Endothelial cell of umbilical vein (primary cell): ENCODE results near the gene GHRHR. TPM values are rescaled to one million over a fixed set of nuclear protein-coding genes. Genes with fewer than 3 reads are reported as not detected.

ENCODE experiments used
- BruUV-seq: library from RNA; stranded (reverse); fragments of 400-500 nt; replicated peaks from 2 replicates; lab custom pipeline; 2021; lab: Mats Ljungman, UMichigan
- CTCF ChIA-PET: fragments of 300-600, 350-600 bp; sonication (Branson Sonifier 250); formaldehyde crosslinking; loops from one replicate; lab custom pipeline; 2021; ENCODE audit warnings: antibody characterized with exemption, inconsistent platforms; lab: Charles Lee
- POLR2A ChIA-PET: fragments of 300-600, 350-600 bp; sonication (Branson Sonifier 250); formaldehyde crosslinking; loops from one replicate; lab custom pipeline; 2021; ENCODE audit warnings: antibody characterized with exemption, inconsistent platforms; lab: Charles Lee
- DNase-seq: peaks from one replicate; pipeline ENCODE4 v3.0.0-alpha.2; 2011; ENCODE audit warnings: low read depth, low spot score
- FAIRE-seq: peaks from 2 replicates; lab custom pipeline; 2011; peaks lifted over from hg19 to GRCh38; lab: Jason Lieb, UNC
- H2AFZ ChIP-seq: 2 replicates; pipeline ENCODE4 v1.6.0; 2012; ENCODE audit warnings: low read depth, low read length, control low read depth, inconsistent platforms
- H3K27ac ChIP-seq: 2 replicates; pipeline ENCODE4 v1.5.1; 2011; ENCODE audit warnings: low read depth, mild to moderate bottlenecking, control low read depth, low read length, moderate library complexity; ENCODE audit not compliant: insufficient read depth
- H3K27me3 ChIP-seq, 2 experiments: 2 replicates each; pipeline versions ENCODE4 v1.6.0 to v1.6.1; 2011; ENCODE audit warnings: low read length in 2 of 2, mixed read lengths in 1 of 2; ENCODE audit not compliant: control insufficient read depth in 2 of 2, insufficient read depth in 2 of 2
- H3K36me3 ChIP-seq, 2 experiments: 2 replicates in 1 of 2; 3 replicates in 1 of 2; pipeline ENCODE4 v1.5.1; 2011; ENCODE audit warnings: low read length in 2 of 2, mild to moderate bottlenecking in 1 of 2, moderate library complexity in 1 of 2; ENCODE audit not compliant: control insufficient read depth in 2 of 2, insufficient read depth in 2 of 2; ENCODE audit errors: extremely low read depth in 1 of 2
- H3K4me1 ChIP-seq: 3 replicates; pipeline ENCODE4 v1.5.1; 2011; ENCODE audit warnings: mild to moderate bottlenecking, low read length; ENCODE audit not compliant: control insufficient read depth, insufficient read depth; ENCODE audit errors: extremely low read depth
- H3K4me2 ChIP-seq: 2 replicates; pipeline ENCODE4 v1.6.1; 2011; ENCODE audit warnings: low read length, control low read depth, mixed read lengths; ENCODE audit not compliant: insufficient read depth
- H3K4me3 ChIP-seq, 3 experiments: fragments of 200-600 bp in 1 of 3; sonication (generic), shearing (Covaris generic) in 1 of 3; replicated peaks in 1 of 3; 2 replicates each; pipeline ENCODE4 v1.5.1; 2011 to 2016; ENCODE audit warnings: control low read depth in 3 of 3, low read length in 3 of 3, mild to moderate bottlenecking in 2 of 3, inconsistent platforms in 1 of 3, low read depth in 1 of 3, moderate library complexity in 1 of 3; ENCODE audit not compliant: insufficient read depth in 1 of 3
- H3K79me2 ChIP-seq: 2 replicates; pipeline ENCODE4 v1.6.0; 2012; ENCODE audit warnings: low read length, inconsistent platforms; ENCODE audit not compliant: control insufficient read depth, insufficient read depth
- H3K9ac ChIP-seq: replicated peaks from 2 replicates; pipeline ENCODE3; 2011; ENCODE audit warnings: low read length, control low read depth; ENCODE audit not compliant: insufficient read depth; ENCODE audit errors: extremely low read depth
- H3K9me1 ChIP-seq: replicated peaks from 3 replicates; pipeline ENCODE4 v1.6.0; 2011; ENCODE audit warnings: mild to moderate bottlenecking, low read length; ENCODE audit not compliant: control insufficient read depth, insufficient read depth; ENCODE audit errors: extremely low read depth
- H3K9me3 ChIP-seq: replicated peaks from 2 replicates; pipeline ENCODE4 v1.5.1; 2012; ENCODE audit warnings: low read length, inconsistent platforms; ENCODE audit not compliant: control insufficient read depth, insufficient read depth
- H4K20me1 ChIP-seq: replicated peaks from 2 replicates; pipeline ENCODE3; 2011; ENCODE audit warnings: mild to moderate bottlenecking, low read length; ENCODE audit not compliant: control insufficient read depth, insufficient read depth; ENCODE audit errors: extremely low read depth
- EZH2 ChIP-seq: IDR thresholded peaks from 2 replicates; pipeline ENCODE4 v1.6.1; 2012; ENCODE audit warnings: borderline replicate concordance, low read depth, mild to moderate bottlenecking, moderate library complexity, low read length, inconsistent platforms; ENCODE audit not compliant: severe bottlenecking
- FOS ChIP-seq: IDR thresholded peaks from 2 replicates; pipeline ENCODE4 v1.6.1; 2011; ENCODE audit warnings: mild to moderate bottlenecking, low read length, moderate library complexity, borderline replicate concordance; ENCODE audit not compliant: insufficient read depth
- GATA2 ChIP-seq: IDR thresholded peaks from 2 replicates; pipeline ENCODE4 v1.7.0; 2011; ENCODE audit warnings: low read depth, mild to moderate bottlenecking, moderate library complexity, mixed read lengths, low read length; ENCODE audit not compliant: insufficient read length, insufficient read depth
- JUN ChIP-seq: IDR thresholded peaks from 2 replicates; pipeline ENCODE4 v1.6.1; 2011; ENCODE audit warnings: borderline replicate concordance, low read depth; ENCODE audit not compliant: insufficient read length, insufficient read depth
- MAX ChIP-seq: IDR thresholded peaks from 2 replicates; pipeline ENCODE4 v1.6.1; 2011; ENCODE audit not compliant: insufficient read depth, insufficient read length
- MYC ChIP-seq: IDR thresholded peaks from one replicate; pipeline ENCODE4 v1.6.1; 2011; ENCODE audit warnings: mild to moderate bottlenecking, low read depth, low read length
- POLR2A ChIP-seq: IDR thresholded peaks from 2 replicates; pipeline ENCODE4 v1.6.1; 2012; ENCODE audit warnings: low read depth, mild to moderate bottlenecking, control low read depth, low read length
- POLR2AphosphoS5 ChIP-seq: IDR thresholded peaks from 2 replicates; pipeline ENCODE4 v1.6.1; 2012; ENCODE audit warnings: low read depth, mild to moderate bottlenecking, control low read depth, low read length, moderate library complexity; ENCODE audit not compliant: insufficient read depth
- dilution Hi-C: fragments of 300-500 bp; cut with MboI; formaldehyde crosslinking; loops from one replicate; pipeline ENCODE4 v1.15.0; 2019; ENCODE audit warnings: low sequenced_read_pairs; ENCODE audit not compliant: extremely low pct_ligation_motif_present
- intact Hi-C: fragments of 100-400 bp; cut with micrococcal nuclease; formaldehyde crosslinking; loops from one replicate; pipeline ENCODE4 v1.10.0; 2022
- polyA plus RNA-seq, 4 experiments: library from polyadenylated mRNA; depleted of rRNA in 3 of 4; stranded (reverse) in 3 of 4; unstranded in 1 of 4; fragments of >200 nt; gene quantifications; 2 replicates each; pipeline versions ENCODE4 v1.2.1 to v1.2.3, GENCODE V29; 2011 to 2012; ENCODE audit warnings: missing spikeins in 1 of 4
- total RNA-seq: library from RNA; stranded (reverse); gene quantifications from 2 replicates; pipeline ENCODE4 v1.2.3, GENCODE V29; 2021
- TF ChIP-seq, protein P1 (sequence below), 2 donors: IDR thresholded peaks; 1 replicate in 1 of 2; 2 replicates in 1 of 2; pipeline ENCODE4 v1.5.1; 2011; ENCODE audit warnings: low read length in 2 of 2, mild to moderate bottlenecking in 2 of 2, moderate library complexity in 2 of 2, control low read depth in 1 of 2, inconsistent platforms in 1 of 2, low read depth in 1 of 2; ENCODE audit not compliant: insufficient read depth in 1 of 2; ENCODE audit errors: extremely low read depth in 1 of 2

The GHRHR gene
- total and polyA plus RNA-seq, 2 donors (not counting 3 experiments of a cell fraction or from before 2014, with no cell fraction given): not detected

DNA sequence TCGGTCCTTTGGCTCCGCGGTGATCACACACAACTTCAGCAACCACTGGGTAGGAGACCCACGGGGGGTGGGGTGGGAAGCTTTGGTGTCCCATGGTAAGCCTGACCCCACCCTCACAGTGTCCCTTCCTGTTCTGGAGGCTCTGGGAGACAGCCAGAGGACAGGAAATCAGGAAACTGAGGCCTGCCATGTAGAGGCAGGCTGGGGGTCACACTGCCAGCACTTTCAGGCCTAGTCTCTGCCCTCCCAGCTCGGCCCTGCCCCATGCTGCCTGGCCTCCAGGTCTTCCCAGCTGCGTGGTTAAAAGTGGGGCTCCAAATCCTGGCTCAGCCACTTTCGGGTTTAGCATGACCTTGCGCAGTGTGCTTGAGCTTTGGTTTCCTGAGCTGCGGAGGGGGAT, 41.2 kb upstream of the GHRHR start:
- dilution Hi-C loops (no loop called here), intact Hi-C loops (no loop called here)
- H2AFZ ChIP-seq: no peak overlapping the region
- FAIRE-seq (no peak), DNase-seq (no peak)
- peaks cover 24% of the 10 kb centered on the region for H3K4me1 ChIP-seq
- ChIA-PET CTCF (interaction anchor here (1.0 to 2.0 kb wide), 2 partner anchors 9 to 16 kb away, joined by 3 to 10 read pairs; no protein-coding TSS in a partner anchor), POLR2A (no interaction called here)
- no peak overlapping the region for H3K4me2 ChIP-seq
- no peaks in the 10 kb centered on the region for H4K20me1 ChIP-seq
- no peaks in the 10 kb centered on the region for H3K9me1 ChIP-seq
- BruUV-seq: no TSS peak
- no peak overlapping the region for H3K4me3 ChIP-seq
- H3K27ac ChIP-seq: no peak overlapping the region
- TF ChIP-seq MAX: no peak
- no peak for TF ChIP-seq POLR2AphosphoS5
- no peak for TF ChIP-seq MYC
- no peak for TF ChIP-seq EZH2
- TF ChIP-seq, protein P1, sequence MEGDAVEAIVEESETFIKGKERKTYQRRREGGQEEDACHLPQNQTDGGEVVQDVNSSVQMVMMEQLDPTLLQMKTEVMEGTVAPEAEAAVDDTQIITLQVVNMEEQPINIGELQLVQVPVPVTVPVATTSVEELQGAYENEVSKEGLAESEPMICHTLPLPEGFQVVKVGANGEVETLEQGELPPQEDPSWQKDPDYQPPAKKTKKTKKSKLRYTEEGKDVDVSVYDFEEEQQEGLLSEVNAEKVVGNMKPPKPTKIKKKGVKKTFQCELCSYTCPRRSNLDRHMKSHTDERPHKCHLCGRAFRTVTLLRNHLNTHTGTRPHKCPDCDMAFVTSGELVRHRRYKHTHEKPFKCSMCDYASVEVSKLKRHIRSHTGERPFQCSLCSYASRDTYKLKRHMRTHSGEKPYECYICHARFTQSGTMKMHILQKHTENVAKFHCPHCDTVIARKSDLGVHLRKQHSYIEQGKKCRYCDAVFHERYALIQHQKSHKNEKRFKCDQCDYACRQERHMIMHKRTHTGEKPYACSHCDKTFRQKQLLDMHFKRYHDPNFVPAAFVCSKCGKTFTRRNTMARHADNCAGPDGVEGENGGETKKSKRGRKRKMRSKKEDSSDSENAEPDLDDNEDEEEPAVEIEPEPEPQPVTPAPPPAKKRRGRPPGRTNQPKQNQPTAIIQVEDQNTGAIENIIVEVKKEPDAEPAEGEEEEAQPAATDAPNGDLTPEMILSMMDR (IDR thresholded peaks at IDR 0.05; ENCODE audit: extremely low read depth in 1 of 2, insufficient read depth in 1 of 2, low read depth in 1 of 2, low read length in 2 of 2): no peak
- TF ChIP-seq POLR2A: no peak
- no peak for TF ChIP-seq GATA2
- TF ChIP-seq FOS: no peak
- no peak for TF ChIP-seq JUN
- H3K79me2 ChIP-seq: no peaks in the 10 kb centered on the region
- H3K9me3 ChIP-seq: no peaks in the 10 kb centered on the region
- no peak overlapping the region for H3K9ac ChIP-seq
- H3K36me3 ChIP-seq: peaks cover 0 to 5% of the 10 kb centered on the region in 2 experiments
- no peaks in the 10 kb centered on the region for H3K27me3 ChIP-seq
